Nephron (organoid): Measurements from ENCODE around the gene SOS2.

ENCODE experiments used
- H3K27ac Mint-ChIP-seq, 3 experiments: 2 replicates each; pipeline ENCODE4 v1.8.0; 2020; ENCODE audit warnings: mixed read lengths in 3 of 3, mild to moderate bottlenecking in 2 of 3, moderate library complexity in 1 of 3
- H3K27me3 Mint-ChIP-seq: 2 replicates; pipeline ENCODE4 v1.8.0; 2021; ENCODE audit warnings: low read depth, mild to moderate bottlenecking, moderate library complexity, mixed read lengths
- H3K36me3 Mint-ChIP-seq: 2 replicates; pipeline ENCODE4 v1.8.0; 2020; ENCODE audit warnings: low read depth, mixed read lengths
- H3K4me1 Mint-ChIP-seq: 2 replicates; pipeline ENCODE4 v1.8.0; 2020; ENCODE audit warnings: mixed read lengths
- H3K4me3 Mint-ChIP-seq, 3 experiments: 2 replicates each; pipeline ENCODE4 v1.8.0; 2020; ENCODE audit warnings: mild to moderate bottlenecking in 3 of 3, mixed read lengths in 3 of 3, moderate library complexity in 2 of 3
- H3K9me3 Mint-ChIP-seq: 2 replicates; pipeline ENCODE4 v1.8.0; 2020; ENCODE audit warnings: mixed read lengths
- CTCF ChIP-seq, 3 experiments: fragments of 200-600 bp; sonication (generic); IDR thresholded peaks; one replicate each; pipeline ENCODE4 v1.5.0; 2021; ENCODE audit warnings: antibody characterized with exemption in 3 of 3; ENCODE audit not compliant: unreplicated experiment in 3 of 3

The SOS2 gene

GRCh38 chr14:50095895-50096294, 135.5 kb downstream of the SOS2 start:
- H3K4me3 Mint-ChIP-seq, result no peak overlapping the region
- no peak overlapping the region for H3K27ac Mint-ChIP-seq
- no peaks in the 10 kb centered on the region for H3K4me1 Mint-ChIP-seq
- peaks cover 7% of the 10 kb centered on the region for H3K36me3 Mint-ChIP-seq
- no peaks in the 10 kb centered on the region for H3K9me3 Mint-ChIP-seq
- TF ChIP-seq CTCF (IDR thresholded peaks at IDR 0.05; ENCODE audit: unreplicated experiment in 3 of 3), result no peak
- H3K27me3 Mint-ChIP-seq, result no peaks in the 10 kb centered on the region

GRCh38 chr14:50094056-50094755, 137.2 kb downstream of the SOS2 start:
- H3K4me3 Mint-ChIP-seq, result no peak overlapping the region
- no peak overlapping the region for H3K27ac Mint-ChIP-seq

GRCh38 chr14:50093496-50093895, 137.9 kb downstream of the SOS2 start:
- Mint-ChIP-seq H3K4me3 (no peak overlapping the region), H3K36me3 (peaks cover 3% of the 10 kb centered on the region), H3K9me3 (no peaks in the 10 kb centered on the region), H3K4me1 (no peaks in the 10 kb centered on the region), H3K27ac (peak overlapping the region in 1 of 3 experiments; percentile 64), H3K27me3 (no peaks in the 10 kb centered on the region)
- no peak for TF ChIP-seq CTCF (IDR thresholded peaks at IDR 0.05; ENCODE audit: unreplicated experiment in 3 of 3)

More at GRCh38 chr14:50094056-50094755, 137.2 kb downstream of the SOS2 start:
- Mint-ChIP-seq H3K4me1 (no peaks in the 10 kb centered on the region), H3K27me3 (no peaks in the 10 kb centered on the region), H3K9me3 (no peaks in the 10 kb centered on the region), H3K36me3 (peaks cover 3% of the 10 kb centered on the region)
- no peak for TF ChIP-seq CTCF (IDR thresholded peaks at IDR 0.05; ENCODE audit: unreplicated experiment in 3 of 3)

GRCh38 chr14:50092006-50092555, 139.3 kb downstream of the SOS2 start:
- Mint-ChIP-seq H3K4me1 (no peaks in the 10 kb centered on the region), H3K27ac (no peak overlapping the region), H3K4me3 (no peak overlapping the region), H3K9me3 (no peaks in the 10 kb centered on the region), H3K36me3 (peaks cover 3% of the 10 kb centered on the region), H3K27me3 (no peaks in the 10 kb centered on the region)
- no peak for TF ChIP-seq CTCF (IDR thresholded peaks at IDR 0.05; ENCODE audit: unreplicated experiment in 3 of 3)

GRCh38 chr14:50091240-50091913, 140.0 kb downstream of the SOS2 start:
- no peaks in the 10 kb centered on the region for H3K4me1 Mint-ChIP-seq
- no peak overlapping the region for H3K4me3 Mint-ChIP-seq
- TF ChIP-seq CTCF (IDR thresholded peaks at IDR 0.05; ENCODE audit: unreplicated experiment in 3 of 3), result no peak
- H3K27me3 Mint-ChIP-seq, result no peaks in the 10 kb centered on the region
- no peak overlapping the region for H3K27ac Mint-ChIP-seq
- no peaks in the 10 kb centered on the region for H3K9me3 Mint-ChIP-seq
- peaks cover 3% of the 10 kb centered on the region for H3K36me3 Mint-ChIP-seq
